HG02588 (cell line): Measurements from ENCODE around the gene TLK1.
"Not testable (repeated sequence)": the region's sequence is repeated elsewhere in the genome, so short reads cannot be mapped to it uniquely, and the experiment has no call there.

Source experiments
- ATAC-seq: cut with Tn5 transposase; IDR thresholded peaks from one replicate; pipeline ENCODE4 v1.9.1; 2021; ENCODE audit warnings: mild to moderate bottlenecking, moderate library complexity; ENCODE audit not compliant: unreplicated experiment

Gene TLK1

GRCh38 chr2:171169839-171170238 lies 9.1 kb upstream of the TLK1 start:
- no peak for ATAC-seq

- no peak for ATAC-seq
Measured at GRCh38 chr2:171169333-171169732, 8.6 kb upstream of the TLK1 start.

- no peak for ATAC-seq
Measured at GRCh38 chr2:171167352-171167997, 6.8 kb upstream of the TLK1 start.

GRCh38 chr2:171166328-171166983 lies 5.8 kb upstream of the TLK1 start:
- no peak for ATAC-seq

DNA sequence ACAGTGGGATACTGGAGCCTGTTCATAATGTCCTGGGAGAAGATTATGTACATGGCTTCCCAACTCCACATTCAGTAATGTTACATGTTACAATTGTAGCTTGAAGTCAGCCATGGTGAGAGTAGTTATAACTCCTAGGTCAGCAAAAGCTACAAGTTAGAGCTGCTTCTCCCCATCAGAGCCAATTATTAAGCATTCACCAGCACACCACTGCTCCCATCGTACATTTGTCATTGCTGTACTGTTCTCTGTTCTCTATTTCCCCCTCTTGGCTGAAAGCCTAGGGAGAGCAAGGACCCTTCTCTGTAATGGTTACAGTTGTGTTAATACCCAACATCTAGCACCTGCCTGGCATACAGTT lies 5.3 kb upstream of the TLK1 start:
- no peak for ATAC-seq

DNA sequence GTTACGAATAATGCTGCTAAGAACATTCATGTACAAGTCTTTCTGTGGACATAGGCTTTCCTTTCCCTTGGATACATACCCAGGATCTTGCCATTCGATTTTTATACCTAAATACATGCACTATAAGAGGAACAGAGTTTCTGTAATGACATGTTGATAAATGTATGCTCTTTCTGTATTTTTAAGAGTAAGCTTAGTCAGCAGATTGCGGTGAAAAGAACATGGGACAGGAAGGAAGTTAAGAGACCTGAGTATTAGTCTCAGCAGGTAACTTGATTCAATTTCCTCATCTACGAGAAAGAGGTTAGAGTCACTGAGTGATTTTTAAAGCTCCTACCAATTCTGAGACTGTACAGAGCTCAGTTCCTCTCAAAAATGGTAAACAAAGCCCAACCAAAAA lies 2.6 kb upstream of the TLK1 start:
- ATAC-seq = no peak

- not testable (repeated sequence) for ATAC-seq
Measured at GRCh38 chr2:171162522-171163197, 2.0 kb upstream of the TLK1 start.

- ATAC-seq = peak; percentile 61
Measured at GRCh38 chr2:171160956-171161740, 455 bp upstream of the TLK1 start.

- peak; percentile 3 for ATAC-seq
Measured at GRCh38 chr2:171159372-171160118, 1.1 kb downstream of the TLK1 start.

DNA sequence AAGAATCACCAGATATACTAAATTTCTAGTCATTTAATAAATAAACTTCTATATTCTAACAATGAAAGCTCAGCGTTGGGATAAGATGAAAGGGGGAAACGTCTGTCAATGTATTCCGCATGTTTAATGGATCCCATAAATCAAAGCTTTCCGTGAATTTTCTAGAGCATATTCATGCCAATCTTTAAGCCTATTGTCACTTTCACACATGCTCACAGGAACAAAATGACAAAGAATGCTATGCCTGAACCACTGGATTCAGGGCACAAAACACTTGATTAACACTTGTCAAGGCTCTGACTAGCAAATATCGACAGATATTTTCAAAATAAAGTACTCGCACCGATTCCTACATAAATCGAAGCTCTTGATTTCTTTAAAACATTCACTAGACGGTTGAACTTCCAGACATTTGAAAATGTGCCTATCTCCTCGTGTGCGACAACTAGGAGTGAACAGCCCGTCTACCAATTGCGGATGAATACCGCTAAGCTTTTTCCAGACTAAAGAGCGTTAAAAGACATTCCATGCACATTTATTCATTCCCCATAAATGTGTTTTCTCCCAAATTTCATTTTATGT lies 1.8 kb downstream of the TLK1 start:
- ATAC-seq = no peak

DNA sequence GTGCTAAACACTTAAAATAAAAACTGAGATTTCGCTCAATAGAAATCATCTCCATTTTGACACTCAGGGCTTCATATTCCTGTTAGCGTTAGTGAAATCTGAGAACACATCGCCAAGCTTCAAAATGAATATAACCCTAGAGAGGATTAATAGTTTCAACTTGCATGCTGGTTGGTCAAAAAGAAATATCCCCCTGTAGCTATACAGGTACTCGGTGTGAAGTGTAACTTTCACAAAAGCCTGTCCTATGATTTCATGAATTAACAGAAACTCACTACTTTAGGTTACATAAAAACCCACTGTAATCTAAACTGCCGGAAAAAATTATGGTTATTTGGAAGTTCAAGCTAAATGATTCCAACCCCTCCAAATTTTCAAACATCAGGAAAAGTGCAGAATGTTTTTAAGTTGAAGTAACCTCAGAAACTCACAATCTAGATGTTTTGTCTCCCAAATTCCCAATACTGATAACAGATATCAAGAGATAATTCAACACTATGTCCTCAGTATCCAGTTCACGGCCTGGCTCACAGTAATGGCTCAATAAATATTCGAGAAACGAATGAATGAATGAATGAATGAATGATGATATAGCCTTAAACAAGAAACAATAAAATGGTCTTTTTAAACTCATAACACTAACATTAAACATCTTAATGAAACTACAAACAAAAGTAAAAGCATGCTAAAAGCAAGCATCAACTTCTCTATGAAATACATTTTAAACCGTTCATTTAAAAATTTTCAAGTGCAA lies 2.5 kb downstream of the TLK1 start:
- ATAC-seq = no peak

GRCh38 chr2:171157109-171157500 lies 3.6 kb downstream of the TLK1 start:
- ATAC-seq = no peak

DNA sequence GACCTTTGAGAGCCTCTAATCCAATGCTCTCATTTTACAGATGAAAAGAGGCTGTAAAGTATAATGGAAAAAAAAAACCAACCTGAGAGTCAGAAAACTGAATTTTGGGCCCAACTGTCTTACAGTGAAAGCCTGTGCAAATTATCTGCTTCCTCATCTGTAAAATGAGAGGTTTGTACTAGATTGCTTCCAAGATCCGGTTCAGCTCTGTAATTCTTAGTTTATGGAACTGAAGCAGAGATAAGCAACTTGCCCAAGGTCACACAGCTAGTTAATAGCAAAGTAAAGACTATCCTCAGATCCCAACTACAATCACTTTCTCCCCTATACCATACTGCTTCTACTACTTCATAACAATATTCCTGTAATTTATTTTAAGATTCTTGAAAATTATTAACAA lies 6.3 kb downstream of the TLK1 start:
- ATAC-seq = no peak

DNA sequence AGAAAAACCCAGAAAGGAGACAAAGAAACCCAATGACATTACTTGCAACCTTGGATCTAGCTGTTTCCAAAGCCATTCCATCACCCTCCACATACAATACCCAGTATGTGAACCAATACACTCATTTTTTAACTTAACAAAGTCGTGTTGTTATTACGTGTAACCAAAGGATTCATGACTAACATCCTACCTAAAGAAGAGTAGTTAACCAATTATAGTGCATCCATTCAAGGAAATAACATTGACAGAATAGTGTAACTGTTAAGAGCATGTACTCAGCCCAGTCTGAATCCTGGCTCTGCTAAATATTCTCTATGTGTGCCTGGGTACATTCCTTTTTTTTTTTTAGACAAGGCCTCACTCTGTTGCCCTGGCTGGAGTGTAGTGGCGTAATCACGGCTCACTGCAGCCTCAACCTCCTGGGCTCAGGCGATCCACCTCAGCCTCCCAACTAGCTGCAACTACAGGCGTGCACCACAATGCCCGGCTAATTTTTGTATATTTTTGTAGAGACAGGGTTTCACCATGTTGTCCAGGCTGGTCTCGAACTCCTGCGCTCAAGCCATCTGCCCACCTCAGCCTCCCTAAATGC lies 9.9 kb downstream of the TLK1 start:
- no peak for ATAC-seq

DNA sequence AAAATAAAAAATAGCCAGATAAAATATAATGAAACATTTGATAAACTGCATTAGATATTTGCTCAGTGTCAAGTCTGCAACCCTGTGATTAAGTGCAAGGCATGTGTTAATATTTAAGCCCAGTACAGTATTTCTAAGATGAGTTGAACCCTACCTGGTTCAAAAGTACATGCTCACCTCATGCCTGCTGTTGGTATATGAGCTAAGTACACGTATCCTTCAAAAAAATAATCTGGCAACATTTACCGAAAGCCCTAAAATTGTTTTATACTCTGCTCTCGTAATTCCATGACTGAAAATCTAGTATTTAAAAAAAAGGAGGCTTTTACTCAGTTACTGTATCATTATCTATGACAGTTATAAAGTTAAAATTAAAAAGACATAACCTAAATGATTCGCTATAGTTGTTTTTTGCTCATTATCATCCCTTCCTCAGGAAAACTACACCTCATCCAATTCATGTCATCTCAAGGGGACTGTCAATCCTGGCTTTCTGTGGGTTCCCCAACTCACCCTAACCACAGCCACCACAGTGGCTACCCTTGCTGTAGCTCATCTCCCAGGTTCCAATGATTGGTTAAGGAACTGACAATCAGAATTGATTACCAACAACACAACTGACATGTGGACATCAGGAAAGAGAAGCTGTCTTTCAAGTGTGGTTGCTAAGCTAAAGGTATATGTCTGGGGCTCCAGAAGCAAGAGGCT lies 10.6 kb downstream of the TLK1 start:
- no peak for ATAC-seq

GRCh38 chr2:171149171-171149938 lies 11.3 kb downstream of the TLK1 start:
- ATAC-seq = no peak

GRCh38 chr2:171147081-171147480 lies 13.6 kb downstream of the TLK1 start:
- no peak for ATAC-seq

GRCh38 chr2:171146633-171147032 lies 14.1 kb downstream of the TLK1 start:
- no peak for ATAC-seq
